ENCODE results near the gene AKAP5. TPM values are rescaled to one million over a fixed set of nuclear protein-coding genes. Genes with fewer than 3 reads are reported as not detected.

The AKAP5 gene
- total and polyA plus RNA-seq, 2 experiments from 2014 or later, result 0.60 to 9.4 TPM

GRCh38 chr14:64465831-64466554 lies 694 bp downstream of the AKAP5 start:
- Histone ChIP-seq H3K4me1 (ENCODE audit: insufficient read depth) (peaks cover 8% of the 10 kb centered on the region), H3K27me3 (no peaks in the 10 kb centered on the region), H3K4me2 (peak overlapping the region; percentile 97), H2AFZ (peak overlapping the region; percentile 94), H3K36me3 (replicated peaks; ENCODE audit: insufficient read depth, low read depth) (no peaks in the 10 kb centered on the region), H3K27ac (peak overlapping the region; percentile 68), H3K9me3 (ENCODE audit: low read depth) (no peaks in the 10 kb centered on the region), H3K9me2 (replicated peaks; ENCODE audit: insufficient read depth) (no peaks in the 10 kb centered on the region), H4K20me1 (ENCODE audit: insufficient read depth, poor library complexity, severe bottlenecking) (no peaks in the 10 kb centered on the region), H3K79me2 (peaks cover 2% of the 10 kb centered on the region), H3K4me3 (peak overlapping the region; percentile 86)
- WGBS (ENCODE audit: low lambda C conversion rate, missing lambda C conversion rate), result 13% methylated on average over 14 of the region's 15 CpGs
- peak; percentile 67 for DNase-seq (ENCODE audit: low spot score)
- TF ChIP-seq EZH2phosphoT487 (IDR thresholded peaks at IDR 0.05; ENCODE audit: low read depth, severe bottlenecking, unreplicated experiment), result no peak
- TF ChIP-seq CTCF (IDR thresholded peaks at IDR 0.05; ENCODE audit: poor library complexity), result peak; percentile 30
- TF ChIP-seq EZH2 (IDR thresholded peaks at IDR 0.05; ENCODE audit: borderline replicate concordance), result no peak

- H2AFZ ChIP-seq, result no peak overlapping the region
- TF ChIP-seq CTCF (IDR thresholded peaks at IDR 0.05; ENCODE audit: poor library complexity) (no peak), EZH2 (IDR thresholded peaks at IDR 0.05; ENCODE audit: borderline replicate concordance) (no peak), EZH2phosphoT487 (IDR thresholded peaks at IDR 0.05; ENCODE audit: low read depth, severe bottlenecking, unreplicated experiment) (no peak)
- H3K4me3 ChIP-seq, result no peak overlapping the region
- H3K4me2 ChIP-seq, result peak overlapping the region; percentile 97
- no peaks in the 10 kb centered on the region for H4K20me1 ChIP-seq (ENCODE audit: insufficient read depth, poor library complexity, severe bottlenecking)
- no peaks in the 10 kb centered on the region for H3K27me3 ChIP-seq
- H3K9me2 ChIP-seq (replicated peaks; ENCODE audit: insufficient read depth), result no peaks in the 10 kb centered on the region
- no peak overlapping the region for H3K27ac ChIP-seq
- no peaks in the 10 kb centered on the region for H3K9me3 ChIP-seq (ENCODE audit: low read depth)
- no peaks in the 10 kb centered on the region for H3K36me3 ChIP-seq (replicated peaks; ENCODE audit: insufficient read depth, low read depth)
- 67% methylated on average over 3 of the region's 3 CpGs for WGBS (ENCODE audit: low lambda C conversion rate, missing lambda C conversion rate)
- H3K79me2 ChIP-seq, result peaks cover 2% of the 10 kb centered on the region
- peaks cover 8% of the 10 kb centered on the region for H3K4me1 ChIP-seq (ENCODE audit: insufficient read depth)
- DNase-seq (ENCODE audit: low spot score), result no peak
These were observed 1.8 kb downstream of the AKAP5 start for GRCh38 chr14:64467101-64467500.

GRCh38 chr14:64467566-64467965 lies 2.3 kb downstream of the AKAP5 start:
- peak overlapping the region; percentile 2 for H3K27ac ChIP-seq
- peaks cover 8% of the 10 kb centered on the region for H3K4me1 ChIP-seq (ENCODE audit: insufficient read depth)
- H3K27me3 ChIP-seq, result no peaks in the 10 kb centered on the region
- no peak overlapping the region for H2AFZ ChIP-seq
- peak overlapping the region; percentile 97 for H3K4me2 ChIP-seq
- H3K79me2 ChIP-seq, result peaks cover 2% of the 10 kb centered on the region
- no peaks in the 10 kb centered on the region for H3K9me2 ChIP-seq (replicated peaks; ENCODE audit: insufficient read depth)
- no peak overlapping the region for H3K4me3 ChIP-seq
- DNase-seq (ENCODE audit: low spot score), result no peak
- no peaks in the 10 kb centered on the region for H3K36me3 ChIP-seq (replicated peaks; ENCODE audit: insufficient read depth, low read depth)
- H4K20me1 ChIP-seq (ENCODE audit: insufficient read depth, poor library complexity, severe bottlenecking), result no peaks in the 10 kb centered on the region
- H3K9me3 ChIP-seq (ENCODE audit: low read depth), result no peaks in the 10 kb centered on the region
- TF ChIP-seq CTCF (IDR thresholded peaks at IDR 0.05; ENCODE audit: poor library complexity) (no peak), EZH2phosphoT487 (IDR thresholded peaks at IDR 0.05; ENCODE audit: low read depth, severe bottlenecking, unreplicated experiment) (no peak), EZH2 (IDR thresholded peaks at IDR 0.05; ENCODE audit: borderline replicate concordance) (no peak)

Data from hepatocyte (in vitro differentiated cells).